ENCODE measurements around the gene LCMT1. TPM values are rescaled to one million over a fixed set of nuclear protein-coding genes. Genes with fewer than 3 reads are reported as not detected.

The LCMT1 gene
- total RNA-seq, 2 donors from 2014 or later, result 66.9 to 68.6 TPM

DNA sequence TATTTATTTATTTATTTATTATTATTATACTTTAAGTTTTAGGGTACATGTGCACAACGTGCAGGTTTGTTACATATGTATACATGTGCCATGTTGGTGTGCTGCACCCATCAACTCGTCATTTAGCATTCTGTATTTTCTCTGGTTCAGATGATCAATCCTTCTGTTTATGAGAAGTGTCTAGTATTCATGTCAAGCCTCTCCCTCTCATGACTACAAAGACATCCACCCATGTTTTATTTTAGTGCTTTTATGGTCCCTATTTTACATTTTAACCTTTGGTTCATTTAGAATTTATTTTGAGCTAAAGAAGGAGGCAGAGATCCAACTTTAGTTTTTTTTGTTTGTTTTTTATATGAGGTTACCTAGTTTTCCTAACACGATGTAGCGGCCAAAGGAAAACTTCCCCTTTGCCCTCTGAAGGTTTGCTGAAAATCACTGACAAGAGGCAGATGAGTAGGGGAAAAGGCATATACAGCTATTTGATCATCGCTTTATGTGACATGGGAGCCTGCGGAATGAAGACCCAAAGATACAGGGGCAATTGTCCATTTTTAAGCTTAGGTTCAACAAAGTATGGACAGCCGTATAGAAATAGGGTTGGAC, 82.8 kb downstream of the LCMT1 start:
- H3K27ac Mint-ChIP-seq, result no peak overlapping the region
- H3K9me3 Mint-ChIP-seq, result no peaks in the 10 kb centered on the region
- Histone ChIP-seq H3K9ac (ENCODE audit: extremely low read depth, low read length, poor library complexity, severe bottlenecking) (no peak overlapping the region), H3K27ac (ENCODE audit: low read depth, low read length) (no peak overlapping the region), H3K36me3 (ENCODE audit: control insufficient read depth, insufficient read depth, low read length) (no peaks in the 10 kb centered on the region), H3K27me3 (ENCODE audit: control insufficient read depth, insufficient read depth, low read length, poor library complexity, severe bottlenecking) (no peaks in the 10 kb centered on the region), H3K4me3 (ENCODE audit: low read length) (no peak overlapping the region), H3K9me3 (ENCODE audit: control insufficient read depth, low read length) (no peaks in the 10 kb centered on the region), H3K4me1 (ENCODE audit: control insufficient read depth, insufficient read depth, low read length) (no peaks in the 10 kb centered on the region)
- H3K27me3 Mint-ChIP-seq (ENCODE audit: insufficient read depth), result no peaks in the 10 kb centered on the region
- 90 to 100% methylated on average over 4 to 7 of the region's 7 CpGs for WGBS, 2 experiments (ENCODE audit: insufficient coverage in 1 of 2, insufficient read length in 1 of 2)
- H3K4me3 Mint-ChIP-seq, result no peak overlapping the region
- DNase-seq, result no peak
- no peak for TF ChIP-seq CTCF (conservative IDR thresholded peaks at IDR 0.05)
- H3K36me3 Mint-ChIP-seq (ENCODE audit: low read depth), result no peaks in the 10 kb centered on the region
- H3K4me1 Mint-ChIP-seq, result no peaks in the 10 kb centered on the region

DNA sequence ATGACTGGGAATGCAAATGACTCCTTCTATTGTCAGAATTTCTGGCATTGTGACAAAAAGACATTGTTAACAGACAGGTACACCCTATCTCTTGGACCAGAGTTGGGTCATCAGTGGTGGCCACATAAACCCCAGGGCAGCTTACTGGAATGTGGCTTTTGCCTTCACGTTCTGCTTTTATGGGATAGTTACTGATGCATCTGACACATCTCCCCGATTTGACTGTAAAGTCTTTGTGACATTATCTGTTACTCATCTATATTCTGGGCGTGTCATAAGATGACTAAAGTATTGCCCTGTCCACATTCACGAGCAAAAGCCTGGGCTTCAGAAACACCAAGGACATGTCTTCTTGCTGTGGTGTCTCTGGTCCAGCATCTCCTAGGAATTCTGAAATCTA, 86.5 kb downstream of the LCMT1 start:
- Mint-ChIP-seq H3K9me3 (no peaks in the 10 kb centered on the region), H3K4me3 (no peak overlapping the region), H3K27me3 (ENCODE audit: insufficient read depth) (no peaks in the 10 kb centered on the region), H3K36me3 (ENCODE audit: low read depth) (no peaks in the 10 kb centered on the region), H3K27ac (no peak overlapping the region), H3K4me1 (no peaks in the 10 kb centered on the region)
- H3K27ac ChIP-seq (ENCODE audit: low read depth, low read length), result no peak overlapping the region
- H3K4me1 ChIP-seq (ENCODE audit: control insufficient read depth, insufficient read depth, low read length), result no peaks in the 10 kb centered on the region
- no peaks in the 10 kb centered on the region for H3K27me3 ChIP-seq (ENCODE audit: control insufficient read depth, insufficient read depth, low read length, poor library complexity, severe bottlenecking)
- no peak for TF ChIP-seq CTCF (conservative IDR thresholded peaks at IDR 0.05)
- H3K9ac ChIP-seq (ENCODE audit: extremely low read depth, low read length, poor library complexity, severe bottlenecking), result no peak overlapping the region
- no peak for DNase-seq
- 83 to 96% methylated on average over 4 of the region's 4 CpGs for WGBS, 2 experiments (ENCODE audit: insufficient coverage in 1 of 2, insufficient read length in 1 of 2)
- no peaks in the 10 kb centered on the region for H3K36me3 ChIP-seq (ENCODE audit: control insufficient read depth, insufficient read depth, low read length)
- H3K9me3 ChIP-seq (ENCODE audit: control insufficient read depth, low read length), result no peaks in the 10 kb centered on the region
- no peak overlapping the region for H3K4me3 ChIP-seq (ENCODE audit: low read length)

DNA sequence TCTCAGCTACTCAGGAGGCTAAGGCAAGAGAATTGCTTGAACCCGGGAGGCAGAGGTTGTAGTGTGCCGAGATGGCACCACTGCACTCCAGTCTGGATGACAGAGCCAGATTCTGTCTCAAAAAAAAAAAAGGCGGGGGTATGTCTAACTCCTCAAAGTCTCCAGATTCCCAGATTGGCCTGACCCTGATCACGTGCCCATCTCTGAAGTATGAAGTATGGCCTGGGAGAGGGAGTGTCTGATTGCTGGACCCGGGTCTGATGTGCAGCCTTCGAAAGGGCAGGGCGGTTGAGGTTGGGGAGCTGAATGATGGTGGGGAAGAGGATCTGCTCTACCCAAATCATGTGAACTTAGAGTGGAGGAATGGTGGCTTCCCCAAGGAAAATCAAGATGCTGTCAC, 87.9 kb downstream of the LCMT1 start:
- H3K4me1 Mint-ChIP-seq, result no peaks in the 10 kb centered on the region
- Histone ChIP-seq H3K27me3 (ENCODE audit: control insufficient read depth, insufficient read depth, low read length, poor library complexity, severe bottlenecking) (no peaks in the 10 kb centered on the region), H3K4me1 (ENCODE audit: control insufficient read depth, insufficient read depth, low read length) (no peaks in the 10 kb centered on the region), H3K36me3 (ENCODE audit: control insufficient read depth, insufficient read depth, low read length) (no peaks in the 10 kb centered on the region), H3K4me3 (ENCODE audit: low read length) (no peak overlapping the region), H3K27ac (ENCODE audit: low read depth, low read length) (no peak overlapping the region), H3K9ac (ENCODE audit: extremely low read depth, low read length, poor library complexity, severe bottlenecking) (no peak overlapping the region), H3K9me3 (ENCODE audit: control insufficient read depth, low read length) (no peaks in the 10 kb centered on the region)
- TF ChIP-seq CTCF (conservative IDR thresholded peaks at IDR 0.05), result no peak
- no peaks in the 10 kb centered on the region for H3K27me3 Mint-ChIP-seq (ENCODE audit: insufficient read depth)
- DNase-seq, result no peak
- H3K4me3 Mint-ChIP-seq, result no peak overlapping the region
- no peak overlapping the region for H3K27ac Mint-ChIP-seq
- 92 to 100% methylated on average over 4 to 7 of the region's 7 CpGs for WGBS, 2 experiments (ENCODE audit: insufficient coverage in 1 of 2, insufficient read length in 1 of 2)
- no peaks in the 10 kb centered on the region for H3K9me3 Mint-ChIP-seq
- no peaks in the 10 kb centered on the region for H3K36me3 Mint-ChIP-seq (ENCODE audit: low read depth)
